Natural killer cell (primary cell): ENCODE measurements around the gene PLLP. TPM values are rescaled to one million over a fixed set of nuclear protein-coding genes. Genes with fewer than 3 reads are reported as not detected.

Source experiments
- ATAC-seq, 3 donors: fragments of 150-1000 bp in 2 of 3; fragments of 200-7000 bp in 1 of 3; cut with Tn5 transposase; 1 replicate in 1 of 3; 2 replicates in 2 of 3; pipeline ENCODE4 v1.10.0; 2021; ENCODE audit warnings: mild to moderate bottlenecking in 2 of 3, moderate library complexity in 2 of 3
- DNase-seq, 2 donors: peaks; one replicate each; pipeline versions ENCODE4 v3.0.0 to v3.0.0-alpha.2; 2013 to 2021; ENCODE audit warnings: mixed read lengths in 1 of 2
- H3K27ac ChIP-seq: one replicate; pipeline ENCODE4 v1.5.1; 2013; ENCODE audit warnings: mild to moderate bottlenecking, low read length
- H3K27me3 ChIP-seq: one replicate; pipeline ENCODE4 v1.6.1; 2013; ENCODE audit warnings: low read length; ENCODE audit not compliant: control insufficient read depth, insufficient read depth
- H3K36me3 ChIP-seq: one replicate; pipeline ENCODE4 v1.6.1; 2013; ENCODE audit warnings: low read length; ENCODE audit not compliant: control insufficient read depth, insufficient read depth
- H3K4me1 ChIP-seq: one replicate; pipeline ENCODE4 v1.6.1; 2013; ENCODE audit warnings: low read length; ENCODE audit not compliant: control insufficient read depth, insufficient read depth
- H3K4me3 ChIP-seq: one replicate; pipeline ENCODE4 v1.5.1; 2013; ENCODE audit warnings: low read length
- H3K9me3 ChIP-seq: one replicate; pipeline ENCODE4 v1.6.1; 2013; ENCODE audit warnings: low read length; ENCODE audit not compliant: control insufficient read depth, insufficient read depth
- H3K27ac Mint-ChIP-seq, 2 donors: one replicate each; pipeline ENCODE4 v1.8.0; 2022; ENCODE audit warnings: mild to moderate bottlenecking in 2 of 2, mixed read lengths in 2 of 2, moderate library complexity in 1 of 2
- H3K27me3 Mint-ChIP-seq, 2 donors: one replicate each; pipeline ENCODE4 v1.8.0; 2022; ENCODE audit warnings: low read depth in 2 of 2, mixed read lengths in 2 of 2
- H3K36me3 Mint-ChIP-seq: one replicate; pipeline ENCODE4 v1.8.0; 2022; ENCODE audit warnings: mixed read lengths
- H3K4me1 Mint-ChIP-seq, 2 donors: one replicate each; pipeline ENCODE4 v1.8.0; 2022; ENCODE audit warnings: mixed read lengths in 2 of 2
- H3K4me3 Mint-ChIP-seq: one replicate; pipeline ENCODE4 v1.8.0; 2022; ENCODE audit warnings: mild to moderate bottlenecking, moderate library complexity, mixed read lengths
- H3K9me3 Mint-ChIP-seq, 2 donors: one replicate each; pipeline ENCODE4 v1.8.0; 2022; ENCODE audit warnings: mixed read lengths in 2 of 2
- CTCF ChIP-seq: fragments of 200-600 bp; IDR thresholded peaks from one replicate; pipeline ENCODE4 v1.8.0; 2022; ENCODE audit warnings: antibody characterized with exemption
- WGBS: methylation state at CpG from one replicate; pipeline ENCODE4 v1.1.7; 2013; ENCODE audit warnings: missing lambda C conversion rate; ENCODE audit not compliant: insufficient coverage; 5-methylcytosine and 5-hydroxymethylcytosine counted together
- intact Hi-C: fragments of 100-400 bp; cut with micrococcal nuclease; formaldehyde crosslinking; loops from one replicate; pipeline ENCODE4 v1.14.2; 2022
- total RNA-seq, 4 donors: library from RNA; stranded (reverse); fragments of 120-200 nt in 1 of 4; gene quantifications; one replicate each; pipeline versions ENCODE4 v1.2.3 to v1.2.4, GENCODE V29; 2013 to 2022

Gene PLLP
- total RNA-seq, 3 donors from 2014 or later (not counting 1 experiment from before 2014, with no cell fraction given): not detected

- WGBS: 100% methylated on average over 2 of the region's 2 CpGs
- no peaks in the 10 kb centered on the region for H3K9me3 ChIP-seq
- H3K4me1 Mint-ChIP-seq: peaks cover 0 to 4% of the 10 kb centered on the region in 2 donors
- no peaks in the 10 kb centered on the region for H3K4me1 ChIP-seq
- H3K36me3 Mint-ChIP-seq: peaks cover 8% of the 10 kb centered on the region
- no peak overlapping the region for H3K27ac ChIP-seq
- ATAC-seq: no peak
- TF ChIP-seq CTCF: no peak
- H3K27ac Mint-ChIP-seq: no peak overlapping the region
- no peak overlapping the region for H3K4me3 Mint-ChIP-seq
- no peak for DNase-seq
- H3K9me3 Mint-ChIP-seq: no peaks in the 10 kb centered on the region
- intact Hi-C loops: no loop called here
- H3K4me3 ChIP-seq: no peak overlapping the region
- no peaks in the 10 kb centered on the region for H3K27me3 ChIP-seq
- no peaks in the 10 kb centered on the region for H3K27me3 Mint-ChIP-seq
- peaks cover 57% of the 10 kb centered on the region for H3K36me3 ChIP-seq
These were observed 33.1 kb downstream of the PLLP start for GRCh38 chr16:57251352-57251751.

- Histone ChIP-seq H3K27me3 (no peaks in the 10 kb centered on the region), H3K4me3 (peak overlapping the region; percentile 49), H3K9me3 (no peaks in the 10 kb centered on the region), H3K36me3 (peaks cover 24% of the 10 kb centered on the region), H3K27ac (peak overlapping the region; percentile 78), H3K4me1 (peaks cover 8% of the 10 kb centered on the region)
- no peak for TF ChIP-seq CTCF
- 5% methylated on average over 25 of the region's 28 CpGs for WGBS
- Mint-ChIP-seq H3K27me3 (no peaks in the 10 kb centered on the region), H3K36me3 (no peaks in the 10 kb centered on the region), H3K4me3 (peak overlapping the region; percentile 91), H3K4me1 (peaks cover 14 to 21% of the 10 kb centered on the region in 2 donors), H3K9me3 (no peaks in the 10 kb centered on the region), H3K27ac (peak overlapping the region; percentile 96)
- ATAC-seq (peak in 1 of 3 donors; percentile 27), DNase-seq (no peak)
- intact Hi-C loops: loop anchor here (2.0 kb wide), 1 partner anchor 59 kb away; the partner anchor contains the start of genes PSME3IP1 and RSPRY1
These were observed 38.9 kb downstream of the PLLP start for GRCh38 chr16:57245472-57246113.

- peaks cover 8% of the 10 kb centered on the region for H3K4me1 ChIP-seq
- peak; percentile 95 to 98 (median 95) for ATAC-seq
- Mint-ChIP-seq H3K9me3 (no peaks in the 10 kb centered on the region), H3K4me3 (peak within 1 kb of the TSS; percentile 91), H3K27ac (peak within 1 kb of the TSS; percentile 96), H3K36me3 (no peaks in the 10 kb centered on the region), H3K27me3 (no peaks in the 10 kb centered on the region), H3K4me1 (peaks cover 14 to 21% of the 10 kb centered on the region in 2 donors)
- no peak for TF ChIP-seq CTCF
- peak within 1 kb of the TSS; percentile 78 for H3K27ac ChIP-seq
- H3K9me3 ChIP-seq: no peaks in the 10 kb centered on the region
- DNase-seq: peak; percentile 97
- no peaks in the 10 kb centered on the region for H3K27me3 ChIP-seq
- intact Hi-C loops: loop anchor here (1.0 to 2.0 kb wide), 2 partner anchors 55 to 58 kb away; partner anchors contain the start of genes PSME3IP1 and RSPRY1
- WGBS: under 1% methylated on average over 77 of the region's 77 CpGs
- H3K4me3 ChIP-seq: peak within 1 kb of the TSS; percentile 49
- peaks cover 23% of the 10 kb centered on the region for H3K36me3 ChIP-seq
These were observed 39.6 kb downstream of the PLLP start, which contains the start of gene ARL2BP for GRCh38 chr16:57244767-57245471. Gene ARL2BP, plus strand, starts transcription at chr16:57245259. Its CDS starts 109 bp downstream, at chr16:57245368.
